ENCODE results near the gene GK. TPM values are rescaled to one million over a fixed set of nuclear protein-coding genes. Genes with fewer than 3 reads are reported as not detected.

Gene GK
- total RNA-seq, 1 donor from 2014 or later: 2.4 TPM

- H3K36me3 Mint-ChIP-seq (ENCODE audit: low read depth, unreplicated experiment): no peaks in the 10 kb centered on the region
- TF ChIP-seq CTCF (IDR thresholded peaks at IDR 0.05; ENCODE audit: unreplicated experiment): no peak
- no peaks in the 10 kb centered on the region for H3K9me3 Mint-ChIP-seq (ENCODE audit: unreplicated experiment)
- no peaks in the 10 kb centered on the region for H3K4me1 Mint-ChIP-seq (ENCODE audit: unreplicated experiment)
- no peak overlapping the region for H3K4me3 Mint-ChIP-seq (ENCODE audit: unreplicated experiment)
- no peak for DNase-seq (ENCODE audit: low spot score)
- no peaks in the 10 kb centered on the region for H3K27me3 Mint-ChIP-seq (ENCODE audit: unreplicated experiment)
- no peak overlapping the region for H3K27ac Mint-ChIP-seq (ENCODE audit: unreplicated experiment)
Observed at GRCh38 chrX:30688641-30689040, 35.4 kb downstream of the GK start.

GRCh38 chrX:30689116-30689515 lies 35.9 kb downstream of the GK start:
- Mint-ChIP-seq H3K27me3 (ENCODE audit: unreplicated experiment) (no peaks in the 10 kb centered on the region), H3K4me1 (ENCODE audit: unreplicated experiment) (no peaks in the 10 kb centered on the region), H3K36me3 (ENCODE audit: low read depth, unreplicated experiment) (no peaks in the 10 kb centered on the region), H3K27ac (ENCODE audit: unreplicated experiment) (no peak overlapping the region), H3K4me3 (ENCODE audit: unreplicated experiment) (no peak overlapping the region), H3K9me3 (ENCODE audit: unreplicated experiment) (no peaks in the 10 kb centered on the region)
- TF ChIP-seq CTCF (IDR thresholded peaks at IDR 0.05; ENCODE audit: unreplicated experiment): no peak
- no peak for DNase-seq (ENCODE audit: low spot score)

GRCh38 chrX:30690330-30690729 lies 37.1 kb downstream of the GK start:
- TF ChIP-seq CTCF (IDR thresholded peaks at IDR 0.05; ENCODE audit: unreplicated experiment): no peak
- DNase-seq (ENCODE audit: low spot score): no peak
- no peaks in the 10 kb centered on the region for H3K9me3 Mint-ChIP-seq (ENCODE audit: unreplicated experiment)
- H3K27me3 Mint-ChIP-seq (ENCODE audit: unreplicated experiment): no peaks in the 10 kb centered on the region
- no peaks in the 10 kb centered on the region for H3K36me3 Mint-ChIP-seq (ENCODE audit: low read depth, unreplicated experiment)
- no peaks in the 10 kb centered on the region for H3K4me1 Mint-ChIP-seq (ENCODE audit: unreplicated experiment)
- H3K27ac Mint-ChIP-seq (ENCODE audit: unreplicated experiment): no peak overlapping the region
- no peak overlapping the region for H3K4me3 Mint-ChIP-seq (ENCODE audit: unreplicated experiment)

- DNase-seq (ENCODE audit: low spot score): no peak
- no peaks in the 10 kb centered on the region for H3K36me3 Mint-ChIP-seq (ENCODE audit: low read depth, unreplicated experiment)
- H3K27ac Mint-ChIP-seq (ENCODE audit: unreplicated experiment): no peak overlapping the region
- H3K9me3 Mint-ChIP-seq (ENCODE audit: unreplicated experiment): no peaks in the 10 kb centered on the region
- H3K27me3 Mint-ChIP-seq (ENCODE audit: unreplicated experiment): no peaks in the 10 kb centered on the region
- TF ChIP-seq CTCF (IDR thresholded peaks at IDR 0.05; ENCODE audit: unreplicated experiment): no peak
- H3K4me1 Mint-ChIP-seq (ENCODE audit: unreplicated experiment): no peaks in the 10 kb centered on the region
- no peak overlapping the region for H3K4me3 Mint-ChIP-seq (ENCODE audit: unreplicated experiment)
Observed at GRCh38 chrX:30693999-30694650, 40.9 kb downstream of the GK start.

GRCh38 chrX:30702736-30703135 lies 49.5 kb downstream of the GK start:
- Mint-ChIP-seq H3K4me3 (ENCODE audit: unreplicated experiment) (no peak overlapping the region), H3K4me1 (ENCODE audit: unreplicated experiment) (no peaks in the 10 kb centered on the region), H3K36me3 (ENCODE audit: low read depth, unreplicated experiment) (no peaks in the 10 kb centered on the region), H3K27me3 (ENCODE audit: unreplicated experiment) (no peaks in the 10 kb centered on the region), H3K9me3 (ENCODE audit: unreplicated experiment) (no peaks in the 10 kb centered on the region), H3K27ac (ENCODE audit: unreplicated experiment) (no peak overlapping the region)
- TF ChIP-seq CTCF (IDR thresholded peaks at IDR 0.05; ENCODE audit: unreplicated experiment): no peak
- DNase-seq (ENCODE audit: low spot score): no peak

Data from endothelial cell (in vitro differentiated cells).